ENCODE data around the gene MIGA1. TPM values are rescaled to one million over a fixed set of nuclear protein-coding genes. Genes with fewer than 3 reads are reported as not detected.

MIGA1 gene
- total and polyA plus RNA-seq, 10 of the 15 experiments (the other 5 are each of a cell fraction or from before 2014, with no cell fraction given) = 1.3 to 7.2 (median 4.2) TPM

DNA sequence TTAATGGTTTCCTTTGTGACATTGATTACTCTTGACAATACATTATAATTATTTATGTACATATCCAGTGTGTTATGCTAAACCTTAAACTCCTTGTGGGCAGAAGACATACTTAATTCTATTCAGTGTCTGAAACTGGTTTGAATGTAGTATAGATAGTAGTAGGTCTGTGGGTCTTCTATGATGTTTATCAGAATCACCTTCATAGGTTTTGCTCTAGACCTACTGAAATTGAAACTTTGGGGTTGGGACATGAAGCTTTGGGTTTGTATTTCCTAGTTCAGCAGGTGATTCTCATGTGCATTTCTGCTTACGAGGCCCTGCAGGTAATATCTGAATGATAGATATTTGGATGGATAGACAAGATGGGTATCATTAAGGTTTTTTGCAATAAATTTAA is 48.6 kb downstream of the MIGA1 start:
- no peak for ATAC-seq
- ChIA-PET POLR2A (no interaction called here), RAD21 (ENCODE audit: unreplicated experiment) (no interaction called here), SMC1A (ENCODE audit: uncharacterized antibody, unreplicated experiment) (interaction anchor here (1.2 to 1.8 kb wide), 3 partner anchors 9 to 71 kb away, joined by 3 to 4 read pairs (median 3); no protein-coding TSS in a partner anchor), CTCF (interaction anchor here (0.9 to 1.5 kb wide), 3 partner anchors 21 to 812 kb away, joined by 3 to 4 read pairs (median 4); no protein-coding TSS in a partner anchor)
- no peaks in the 10 kb centered on the region for H3K9me3 ChIP-seq (replicated peaks; ENCODE audit: control insufficient read depth, insufficient read depth, low read length)
- no peak overlapping the region for H2AFZ ChIP-seq (ENCODE audit: control insufficient read depth, low read depth, low read length)
- intact Hi-C loops (cut with micrococcal nuclease; ENCODE audit: unreplicated experiment) (no loop called here), in situ Hi-C loops (cut with MboI) (loop anchor here (10.0 kb wide), 1 partner anchor 287 kb away; no protein-coding TSS in a partner anchor)
- no peak for FAIRE-seq
- DNase-seq (ENCODE audit: low read depth, low spot score) = no peak
- no peak overlapping the region for H3K4me2 ChIP-seq (ENCODE audit: control insufficient read depth, insufficient read depth)
- no peaks in the 10 kb centered on the region for H3K27me3 ChIP-seq (replicated peaks in 1 of 2; ENCODE audit: control insufficient read depth in 2 of 2, insufficient read depth in 2 of 2, low read length in 1 of 2)
- no peak overlapping the region for H3K9ac ChIP-seq (ENCODE audit: control insufficient read depth, insufficient read depth, low read length)
- no peak overlapping the region for H3K4me3 ChIP-seq
- H4K20me1 ChIP-seq (ENCODE audit: control insufficient read depth, insufficient read depth) = no peaks in the 10 kb centered on the region
- no peak for TF ChIP-seq ZBED1 (IDR thresholded peaks at IDR 0.05; ENCODE audit: borderline replicate concordance)
- TF ChIP-seq SMC3 (IDR thresholded peaks at IDR 0.05; ENCODE audit: borderline replicate concordance, low read length) = no peak
- no peak for TF ChIP-seq NRF1 (conservative IDR thresholded peaks at IDR 0.05; ENCODE audit: low read depth, low read length)
- TF ChIP-seq, protein P1, sequence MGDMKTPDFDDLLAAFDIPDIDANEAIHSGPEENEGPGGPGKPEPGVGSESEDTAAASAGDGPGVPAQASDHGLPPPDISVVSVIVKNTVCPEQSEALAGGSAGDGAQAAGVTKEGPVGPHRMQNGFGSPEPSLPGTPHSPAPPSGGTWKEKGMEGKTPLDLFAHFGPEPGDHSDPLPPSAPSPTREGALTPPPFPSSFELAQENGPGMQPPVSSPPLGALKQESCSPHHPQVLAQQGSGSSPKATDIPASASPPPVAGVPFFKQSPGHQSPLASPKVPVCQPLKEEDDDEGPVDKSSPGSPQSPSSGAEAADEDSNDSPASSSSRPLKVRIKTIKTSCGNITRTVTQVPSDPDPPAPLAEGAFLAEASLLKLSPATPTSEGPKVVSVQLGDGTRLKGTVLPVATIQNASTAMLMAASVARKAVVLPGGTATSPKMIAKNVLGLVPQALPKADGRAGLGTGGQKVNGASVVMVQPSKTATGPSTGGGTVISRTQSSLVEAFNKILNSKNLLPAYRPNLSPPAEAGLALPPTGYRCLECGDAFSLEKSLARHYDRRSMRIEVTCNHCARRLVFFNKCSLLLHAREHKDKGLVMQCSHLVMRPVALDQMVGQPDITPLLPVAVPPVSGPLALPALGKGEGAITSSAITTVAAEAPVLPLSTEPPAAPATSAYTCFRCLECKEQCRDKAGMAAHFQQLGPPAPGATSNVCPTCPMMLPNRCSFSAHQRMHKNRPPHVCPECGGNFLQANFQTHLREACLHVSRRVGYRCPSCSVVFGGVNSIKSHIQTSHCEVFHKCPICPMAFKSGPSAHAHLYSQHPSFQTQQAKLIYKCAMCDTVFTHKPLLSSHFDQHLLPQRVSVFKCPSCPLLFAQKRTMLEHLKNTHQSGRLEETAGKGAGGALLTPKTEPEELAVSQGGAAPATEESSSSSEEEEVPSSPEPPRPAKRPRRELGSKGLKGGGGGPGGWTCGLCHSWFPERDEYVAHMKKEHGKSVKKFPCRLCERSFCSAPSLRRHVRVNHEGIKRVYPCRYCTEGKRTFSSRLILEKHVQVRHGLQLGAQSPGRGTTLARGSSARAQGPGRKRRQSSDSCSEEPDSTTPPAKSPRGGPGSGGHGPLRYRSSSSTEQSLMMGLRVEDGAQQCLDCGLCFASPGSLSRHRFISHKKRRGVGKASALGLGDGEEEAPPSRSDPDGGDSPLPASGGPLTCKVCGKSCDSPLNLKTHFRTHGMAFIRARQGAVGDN (IDR thresholded peaks at IDR 0.05) = no peak
- no peak for TF ChIP-seq RUNX3 (IDR thresholded peaks at IDR 0.05; ENCODE audit: low read length)
- no peak overlapping the region for H3K27ac ChIP-seq (ENCODE audit: control insufficient read depth, insufficient read depth)
- BruUV-seq (replicated peaks) = no TSS peak
- 86% methylated on average over 1 of the region's 1 CpG for WGBS (ENCODE audit: insufficient coverage, insufficient replicate concordance, low lambda C conversion rate, missing lambda C conversion rate)
- no peaks in the 10 kb centered on the region; a peak in 1 of 4 replicates for H3K36me3 ChIP-seq (ENCODE audit: control insufficient read depth in 2 of 2, insufficient read depth in 2 of 2, low read length in 1 of 2)
- H3K79me2 ChIP-seq (ENCODE audit: control insufficient read depth, insufficient read depth, low read length) = no peaks in the 10 kb centered on the region
- no peaks in the 10 kb centered on the region for H3K4me1 ChIP-seq (ENCODE audit: control insufficient read depth, insufficient read depth, low read length)

Data from GM12878 (cell line).